ENCODE measurements around the gene LPP. TPM values are rescaled to one million over a fixed set of nuclear protein-coding genes. Genes with fewer than 3 reads are reported as not detected.

Gene LPP
- total RNA-seq, 4 donors from 2014 or later: 183 to 293 (median 242) TPM

- TF ChIP-seq EP300 (IDR thresholded peaks at IDR 0.05) (no peak), CTCF (IDR thresholded peaks at IDR 0.05) (no peak), POLR2A (IDR thresholded peaks at IDR 0.05) (no peak)
- Histone ChIP-seq H3K27me3 (no peaks in the 10 kb centered on the region), H3K36me3 (peaks cover 0 to 4% (median 0%) of the 10 kb centered on the region in 3 donors), H3K27ac (peak overlapping the region in 2 of 4 donors; percentile 63 to 66), H3K4me3 (no peak overlapping the region), H3K9me3 (no peaks in the 10 kb centered on the region), H3K4me1 (peaks cover 0 to 48% (median 21%) of the 10 kb centered on the region in 4 donors)
- 63 to 71% methylated on average over 9 of the region's 9 CpGs for WGBS, 2 donors
- DNase-seq (ENCODE audit: low spot score in 2 of 2): no peak
Measured at GRCh38 chr3:188158731-188159310, 4.9 kb downstream of the LPP start.

GRCh38 chr3:188160751-188161150, 6.8 kb downstream of the LPP start:
- Histone ChIP-seq H3K9me3 (no peaks in the 10 kb centered on the region), H3K27ac (no peak overlapping the region), H3K4me3 (no peak overlapping the region), H3K4me1 (peaks cover 0 to 55% (median 20%) of the 10 kb centered on the region in 4 donors), H3K36me3 (peaks cover 0 to 4% (median 0%) of the 10 kb centered on the region in 3 donors), H3K27me3 (no peaks in the 10 kb centered on the region)
- DNase-seq (ENCODE audit: low spot score in 2 of 2): no peak
- no peak for TF ChIP-seq EP300 (IDR thresholded peaks at IDR 0.05)
- TF ChIP-seq CTCF (IDR thresholded peaks at IDR 0.05): no peak
- no peak for TF ChIP-seq POLR2A (IDR thresholded peaks at IDR 0.05)

DNA sequence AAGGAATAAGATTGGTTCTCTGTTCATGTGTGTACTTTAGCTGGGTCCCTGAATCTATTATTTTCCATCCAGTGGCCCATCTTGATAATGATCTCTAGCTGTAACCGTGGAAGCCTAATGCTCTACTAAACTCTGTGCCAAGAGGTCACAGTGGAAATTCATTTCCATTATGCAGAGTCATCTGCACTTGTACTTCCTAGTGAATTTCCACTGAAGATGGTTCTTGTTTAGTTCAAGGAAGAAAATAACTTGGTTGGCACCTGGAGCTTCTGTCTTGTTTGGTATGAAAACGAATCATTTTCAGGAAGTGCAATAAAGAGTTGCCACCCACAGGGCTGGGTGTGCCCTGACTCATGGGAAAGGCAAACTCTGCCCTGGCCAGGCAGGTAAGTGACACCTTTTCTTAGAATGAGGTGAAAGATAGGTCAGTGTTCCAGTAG, 10.3 kb downstream of the LPP start:
- no peak for TF ChIP-seq EP300 (IDR thresholded peaks at IDR 0.05)
- TF ChIP-seq CTCF (IDR thresholded peaks at IDR 0.05): no peak
- Histone ChIP-seq H3K27me3 (no peaks in the 10 kb centered on the region), H3K36me3 (peaks cover 0 to 4% (median 0%) of the 10 kb centered on the region in 3 donors), H3K4me3 (no peak overlapping the region), H3K27ac (peak overlapping the region in 1 of 4 donors; percentile 32), H3K4me1 (peaks cover 0 to 39% (median 12%) of the 10 kb centered on the region in 4 donors), H3K9me3 (no peaks in the 10 kb centered on the region)
- DNase-seq (ENCODE audit: low spot score in 2 of 2): no peak
- 40 to 43% methylated on average over 2 of the region's 2 CpGs for WGBS, 2 donors

GRCh38 chr3:188165596-188165995, 11.6 kb downstream of the LPP start:
- Histone ChIP-seq H3K36me3 (no peaks in the 10 kb centered on the region), H3K9me3 (no peaks in the 10 kb centered on the region), H3K27me3 (no peaks in the 10 kb centered on the region), H3K27ac (peak overlapping the region in 2 of 4 donors; percentile 12), H3K4me1 (peaks cover 0 to 51% (median 12%) of the 10 kb centered on the region in 4 donors), H3K4me3 (no peak overlapping the region)
- no peak for DNase-seq (ENCODE audit: low spot score in 2 of 2)
- WGBS, 2 donors: 83 to 87% methylated on average over 9 of the region's 9 CpGs
- TF ChIP-seq CTCF (IDR thresholded peaks at IDR 0.05): no peak
- TF ChIP-seq POLR2A (IDR thresholded peaks at IDR 0.05): no peak
- TF ChIP-seq EP300 (IDR thresholded peaks at IDR 0.05): no peak

DNA sequence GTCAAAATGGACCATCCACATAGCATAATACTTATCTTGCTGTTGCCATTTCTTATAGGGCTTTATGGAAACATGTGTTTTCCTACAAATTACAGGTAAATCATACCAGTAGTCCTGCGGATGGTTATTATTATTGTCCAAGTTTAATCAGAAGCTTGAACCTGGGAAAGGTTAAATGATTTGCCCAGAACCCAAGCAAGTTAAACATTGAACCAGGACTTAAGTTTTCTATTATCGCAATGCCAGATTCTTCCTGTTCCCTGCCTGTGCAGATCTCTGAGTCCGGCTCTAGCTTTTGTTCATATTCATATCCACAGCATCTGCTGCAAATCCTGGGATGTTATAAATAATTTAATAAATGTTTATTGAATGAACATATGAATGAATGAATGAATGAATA, 12.5 kb downstream of the LPP start:
- no peaks in the 10 kb centered on the region for H3K27me3 ChIP-seq
- H3K4me1 ChIP-seq: peaks cover 0 to 59% (median 12%) of the 10 kb centered on the region in 4 donors
- H3K4me3 ChIP-seq: no peak overlapping the region
- TF ChIP-seq EP300 (IDR thresholded peaks at IDR 0.05) (no peak), POLR2A (IDR thresholded peaks at IDR 0.05) (no peak), CTCF (IDR thresholded peaks at IDR 0.05) (no peak)
- 63 to 97% methylated on average over 3 of the region's 3 CpGs for WGBS, 2 donors
- no peaks in the 10 kb centered on the region for H3K36me3 ChIP-seq
- no peaks in the 10 kb centered on the region for H3K9me3 ChIP-seq
- H3K27ac ChIP-seq: no peak overlapping the region
- no peak for DNase-seq (ENCODE audit: low spot score in 2 of 2)

Data from tibial nerve (tissue), 4 donors.